Activated naive CD4-positive, alpha-beta T cell treated with anti-CD3 and anti-CD28 coated beads, Interleukin-2, amount 50 U/mL, for 24 hours (primary cell): ENCODE measurements around the gene ZNF565.

ENCODE experiments used
- H3K27ac Mint-ChIP-seq: one replicate; pipeline ENCODE4 v1.8.0; 2021; ENCODE audit warnings: mild to moderate bottlenecking, mixed read lengths
- H3K27me3 Mint-ChIP-seq: one replicate; pipeline ENCODE4 v1.8.0; 2021; ENCODE audit warnings: mixed read lengths
- H3K36me3 Mint-ChIP-seq: one replicate; pipeline ENCODE4 v1.8.0; 2021; ENCODE audit warnings: mixed read lengths
- H3K4me1 Mint-ChIP-seq: one replicate; pipeline ENCODE4 v1.8.0; 2021; ENCODE audit warnings: mixed read lengths
- H3K4me3 Mint-ChIP-seq: one replicate; pipeline ENCODE4 v1.8.0; 2021; ENCODE audit warnings: mild to moderate bottlenecking, mixed read lengths
- H3K9me3 Mint-ChIP-seq: one replicate; pipeline ENCODE4 v1.8.0; 2021; ENCODE audit warnings: mixed read lengths

Gene ZNF565

GRCh38 chr19:36214386-36215275, at the start of gene ZNF565, which contains the start of gene ZNF146:
Gene ZNF565, minus strand, starts transcription at chr19:36214665. Its CDS starts 12,680 bp downstream, at chr19:36201985.
Gene ZNF146, plus strand, starts transcription at chr19:36215106. Its CDS starts 21,335 bp downstream, at chr19:36236441.
- H3K9me3 Mint-ChIP-seq: peaks cover 5% of the 10 kb centered on the region
- H3K4me3 Mint-ChIP-seq: no peak within 1 kb of the TSS
- H3K27me3 Mint-ChIP-seq: no peaks in the 10 kb centered on the region
- H3K27ac Mint-ChIP-seq: no peak within 1 kb of the TSS
- H3K36me3 Mint-ChIP-seq: peaks cover 13% of the 10 kb centered on the region
- peaks cover 25% of the 10 kb centered on the region for H3K4me1 Mint-ChIP-seq

GRCh38 chr19:36259211-36259610, 44.7 kb upstream of the ZNF565 start:
- Mint-ChIP-seq H3K4me1 (no peaks in the 10 kb centered on the region), H3K9me3 (peaks cover 19% of the 10 kb centered on the region), H3K4me3 (no peak overlapping the region), H3K27me3 (peaks cover 3% of the 10 kb centered on the region), H3K27ac (no peak overlapping the region), H3K36me3 (peaks cover 19% of the 10 kb centered on the region)

GRCh38 chr19:36258028-36258875, 43.8 kb upstream of the ZNF565 start:
- Mint-ChIP-seq H3K9me3 (peaks cover 10% of the 10 kb centered on the region), H3K36me3 (peaks cover 15% of the 10 kb centered on the region), H3K4me3 (no peak overlapping the region), H3K27ac (no peak overlapping the region), H3K4me1 (no peaks in the 10 kb centered on the region), H3K27me3 (peaks cover 3% of the 10 kb centered on the region)

GRCh38 chr19:36257520-36257876, 43.0 kb upstream of the ZNF565 start:
- no peak overlapping the region for H3K4me3 Mint-ChIP-seq
- peaks cover 10% of the 10 kb centered on the region for H3K9me3 Mint-ChIP-seq
- no peaks in the 10 kb centered on the region for H3K4me1 Mint-ChIP-seq
- H3K27me3 Mint-ChIP-seq: peaks cover 3% of the 10 kb centered on the region
- peaks cover 11% of the 10 kb centered on the region for H3K36me3 Mint-ChIP-seq
- no peak overlapping the region for H3K27ac Mint-ChIP-seq

GRCh38 chr19:36256853-36257519, 42.5 kb upstream of the ZNF565 start:
- H3K9me3 Mint-ChIP-seq: peaks cover 10% of the 10 kb centered on the region
- H3K27me3 Mint-ChIP-seq: peaks cover 3% of the 10 kb centered on the region
- no peaks in the 10 kb centered on the region for H3K4me1 Mint-ChIP-seq
- no peak overlapping the region for H3K27ac Mint-ChIP-seq
- peaks cover 10% of the 10 kb centered on the region for H3K36me3 Mint-ChIP-seq
- no peak overlapping the region for H3K4me3 Mint-ChIP-seq

GRCh38 chr19:36256064-36256463, 41.6 kb upstream of the ZNF565 start:
- Mint-ChIP-seq H3K27ac (no peak overlapping the region), H3K4me1 (no peaks in the 10 kb centered on the region), H3K27me3 (peaks cover 3% of the 10 kb centered on the region), H3K36me3 (peaks cover 12% of the 10 kb centered on the region), H3K4me3 (no peak overlapping the region), H3K9me3 (peaks cover 10% of the 10 kb centered on the region)

GRCh38 chr19:36255316-36255715, 40.9 kb upstream of the ZNF565 start:
- Mint-ChIP-seq H3K4me1 (no peaks in the 10 kb centered on the region), H3K9me3 (peaks cover 10% of the 10 kb centered on the region), H3K36me3 (peaks cover 12% of the 10 kb centered on the region), H3K27ac (no peak overlapping the region), H3K27me3 (peaks cover 3% of the 10 kb centered on the region), H3K4me3 (no peak overlapping the region)

- no peaks in the 10 kb centered on the region for H3K4me1 Mint-ChIP-seq
- peaks cover 3% of the 10 kb centered on the region for H3K27me3 Mint-ChIP-seq
- H3K9me3 Mint-ChIP-seq: peaks cover 10% of the 10 kb centered on the region
- no peak overlapping the region for H3K27ac Mint-ChIP-seq
- no peak overlapping the region for H3K4me3 Mint-ChIP-seq
- H3K36me3 Mint-ChIP-seq: peaks cover 12% of the 10 kb centered on the region
These were observed 40.4 kb upstream of the ZNF565 start for GRCh38 chr19:36254848-36255247.

- Mint-ChIP-seq H3K4me3 (no peak overlapping the region), H3K27ac (no peak overlapping the region), H3K4me1 (no peaks in the 10 kb centered on the region), H3K9me3 (peaks cover 19% of the 10 kb centered on the region), H3K36me3 (peaks cover 17% of the 10 kb centered on the region), H3K27me3 (peaks cover 2% of the 10 kb centered on the region)
These were observed 37.6 kb upstream of the ZNF565 start for GRCh38 chr19:36252047-36252446.

- Mint-ChIP-seq H3K27me3 (peaks cover 7% of the 10 kb centered on the region), H3K4me1 (no peaks in the 10 kb centered on the region), H3K4me3 (peak overlapping the region; percentile 24), H3K9me3 (peaks cover 17% of the 10 kb centered on the region), H3K27ac (no peak overlapping the region), H3K36me3 (peaks cover 22% of the 10 kb centered on the region)
These were observed 31.6 kb upstream of the ZNF565 start for GRCh38 chr19:36246006-36246481.

- Mint-ChIP-seq H3K36me3 (peaks cover 22% of the 10 kb centered on the region), H3K9me3 (peaks cover 17% of the 10 kb centered on the region), H3K27me3 (peaks cover 7% of the 10 kb centered on the region), H3K4me3 (no peak overlapping the region), H3K27ac (no peak overlapping the region), H3K4me1 (no peaks in the 10 kb centered on the region)
These were observed 30.9 kb upstream of the ZNF565 start for GRCh38 chr19:36245210-36246005.

- peaks cover 30% of the 10 kb centered on the region for H3K36me3 Mint-ChIP-seq
- no peak overlapping the region for H3K27ac Mint-ChIP-seq
- peaks cover 21% of the 10 kb centered on the region for H3K9me3 Mint-ChIP-seq
- peaks cover 7% of the 10 kb centered on the region for H3K27me3 Mint-ChIP-seq
- H3K4me1 Mint-ChIP-seq: no peaks in the 10 kb centered on the region
- no peak overlapping the region for H3K4me3 Mint-ChIP-seq
These were observed 29.6 kb upstream of the ZNF565 start for GRCh38 chr19:36244066-36244465.

- Mint-ChIP-seq H3K27ac (no peak overlapping the region), H3K9me3 (peaks cover 28% of the 10 kb centered on the region), H3K4me1 (no peaks in the 10 kb centered on the region), H3K36me3 (peaks cover 74% of the 10 kb centered on the region), H3K4me3 (no peak overlapping the region), H3K27me3 (no peaks in the 10 kb centered on the region)
These were observed 22.5 kb upstream of the ZNF565 start for GRCh38 chr19:36236946-36237310.

GRCh38 chr19:36236304-36236945, 22.0 kb upstream of the ZNF565 start:
- no peaks in the 10 kb centered on the region for H3K27me3 Mint-ChIP-seq
- no peak overlapping the region for H3K4me3 Mint-ChIP-seq
- H3K9me3 Mint-ChIP-seq: peaks cover 28% of the 10 kb centered on the region
- peaks cover 76% of the 10 kb centered on the region for H3K36me3 Mint-ChIP-seq
- H3K4me1 Mint-ChIP-seq: no peaks in the 10 kb centered on the region
- no peak overlapping the region for H3K27ac Mint-ChIP-seq
